PC-9 (cell line): ENCODE measurements around the gene NINL. TPM values are rescaled to one million over a fixed set of nuclear protein-coding genes. Genes with fewer than 3 reads are reported as not detected.

Experiments
- BruUV-seq: library from RNA; stranded (reverse); fragments of 400-500 nt; replicated peaks from 2 replicates; lab custom pipeline; 2021; lab: Mats Ljungman, UMichigan
- CTCF ChIA-PET: fragments of 300-600 bp; sonication (Branson Sonifier 250); formaldehyde crosslinking; loops from one replicate; lab custom pipeline; 2022; ENCODE audit warnings: antibody characterized with exemption; lab: Charles Lee
- POLR2A ChIA-PET: fragments of 300-600 bp; sonication (Branson Sonifier 250); formaldehyde crosslinking; loops from one replicate; lab custom pipeline; 2022; ENCODE audit warnings: antibody characterized with exemption; ENCODE audit not compliant: unreplicated experiment; lab: Charles Lee
- DNase-seq, 2 experiments: peaks; one replicate each; pipeline versions ENCODE4 v3.0.0 to v3.0.0-alpha.2; 2015 to 2022; ENCODE audit warnings: mixed read lengths in 1 of 2
- H2AFZ ChIP-seq: fragments of 200-600 bp; sonication (generic); 2 replicates; pipeline ENCODE4 v1.8.1; 2017; ENCODE audit warnings: antibody characterized with exemption
- H3F3A ChIP-seq: fragments of 200-600 bp; sonication (generic); 2 replicates; pipeline ENCODE4 v1.8.1; 2017; ENCODE audit warnings: antibody characterized with exemption, mild to moderate bottlenecking, low read depth; ENCODE audit not compliant: insufficient read depth
- H3K27ac ChIP-seq: fragments of 200-600 bp; sonication (generic); 2 replicates; pipeline ENCODE4 v1.6.1; 2016; ENCODE audit warnings: mixed run types
- H3K27me3 ChIP-seq: fragments of 200-600 bp; sonication (generic); 2 replicates; pipeline ENCODE4 v1.6.1; 2016; ENCODE audit warnings: low read depth, mixed run types; ENCODE audit not compliant: insufficient read depth
- H3K36me3 ChIP-seq: fragments of 200-600 bp; sonication (generic); 2 replicates; pipeline ENCODE4 v1.6.1; 2016; ENCODE audit warnings: low read depth, mixed run types
- H3K4me1 ChIP-seq: fragments of 200-600 bp; sonication (generic); replicated peaks from 2 replicates; pipeline ENCODE4 v1.6.1; 2016; ENCODE audit warnings: mixed run types; ENCODE audit not compliant: insufficient read depth
- H3K4me2 ChIP-seq: fragments of 200-600 bp; sonication (generic); 2 replicates; pipeline ENCODE4 v1.6.1; 2017; ENCODE audit warnings: mixed run types
- H3K4me3 ChIP-seq: fragments of 200-600 bp; sonication (generic); 2 replicates; pipeline ENCODE4 v1.6.1; 2016; ENCODE audit warnings: mixed run types
- H3K79me2 ChIP-seq: fragments of 200-600 bp; sonication (generic); 2 replicates; pipeline ENCODE4 v1.6.1; 2017; ENCODE audit warnings: low read depth, mixed run types
- H3K9me2 ChIP-seq: fragments of 200-600 bp; sonication (generic); 2 replicates; pipeline ENCODE4 v1.8.1; 2017; ENCODE audit warnings: mild to moderate bottlenecking; ENCODE audit not compliant: insufficient read depth
- H3K9me3 ChIP-seq: fragments of 200-600 bp; sonication (generic); 2 replicates; pipeline ENCODE4 v1.8.1; 2016; ENCODE audit warnings: low read depth; ENCODE audit not compliant: insufficient read depth
- H4K20me1 ChIP-seq: fragments of 200-600 bp; sonication (generic); 2 replicates; pipeline ENCODE4 v1.8.1; 2017; ENCODE audit not compliant: insufficient read depth
- CTCF ChIP-seq: fragments of 200-600 bp; sonication (generic); conservative IDR thresholded peaks from 2 replicates; pipeline ENCODE4 v1.6.1; 2017; ENCODE audit warnings: mixed run types, antibody characterized with exemption, mild to moderate bottlenecking, moderate library complexity
- EZH2 ChIP-seq: fragments of 200-600 bp; sonication (generic); IDR thresholded peaks from 2 replicates; pipeline ENCODE4 v1.8.0; 2017; ENCODE audit warnings: antibody characterized with exemption, low read depth
- intact Hi-C: fragments of 100-400 bp; cut with micrococcal nuclease; formaldehyde crosslinking; loops from one replicate; pipeline ENCODE4 v1.10.0; 2022; ENCODE audit not compliant: unreplicated experiment
- total RNA-seq: library from RNA; stranded (reverse); gene quantifications from 2 replicates; pipeline ENCODE4 v1.2.3, GENCODE V29; 2021

Gene NINL
- total RNA-seq, 1 experiment from 2014 or later, result 19.6 TPM

GRCh38 chr20:25514195-25514594 is 71.1 kb downstream of the NINL start:
- Histone ChIP-seq H3K4me3 (no peak overlapping the region), H3K4me2 (no peak overlapping the region), H2AFZ (no peak overlapping the region), H3K9me3 (peaks cover 20% of the 10 kb centered on the region), H3K9me2 (no peaks in the 10 kb centered on the region), H3K36me3 (peaks cover 12% of the 10 kb centered on the region; the same call in 1 of the 2 replicates), H3K27ac (no peak overlapping the region), H3K79me2 (no peaks in the 10 kb centered on the region), H3K4me1 (no peaks in the 10 kb centered on the region), H3F3A (no peaks in the 10 kb centered on the region), H4K20me1 (no peaks in the 10 kb centered on the region), H3K27me3 (no peaks in the 10 kb centered on the region)
- DNase-seq, result no peak
- POLR2A ChIA-PET, result no interaction called here
- CTCF ChIA-PET, result no interaction called here
- intact Hi-C loops, result no loop called here
- no TSS peak for BruUV-seq
- TF ChIP-seq EZH2, result no peak
- TF ChIP-seq CTCF, result no peak

- Histone ChIP-seq H3K4me2 (no peak overlapping the region), H3K4me3 (no peak overlapping the region), H3F3A (no peaks in the 10 kb centered on the region), H3K27me3 (no peaks in the 10 kb centered on the region), H3K27ac (no peak overlapping the region), H3K4me1 (peaks cover 8% of the 10 kb centered on the region; the same call in 1 of the 2 replicates), H3K79me2 (no peaks in the 10 kb centered on the region), H3K9me2 (no peaks in the 10 kb centered on the region), H3K36me3 (peaks cover 12% of the 10 kb centered on the region; the same call in 1 of the 2 replicates), H4K20me1 (no peaks in the 10 kb centered on the region), H2AFZ (no peak overlapping the region), H3K9me3 (peaks cover 20% of the 10 kb centered on the region)
- intact Hi-C loops, result no loop called here
- POLR2A ChIA-PET, result no interaction called here
- DNase-seq, result no peak
- CTCF ChIA-PET, result no interaction called here
- no TSS peak for BruUV-seq
- TF ChIP-seq CTCF (no peak), EZH2 (no peak)
Measured at GRCh38 chr20:25512709-25513108, 72.6 kb downstream of the NINL start.

GRCh38 chr20:25511183-25511582 is 74.1 kb downstream of the NINL start:
- Histone ChIP-seq H3F3A (no peaks in the 10 kb centered on the region), H3K36me3 (peaks cover 12% of the 10 kb centered on the region; the same call in 1 of the 2 replicates), H3K4me3 (no peak overlapping the region), H3K79me2 (no peaks in the 10 kb centered on the region), H3K4me2 (no peak overlapping the region), H3K27ac (no peak overlapping the region), H4K20me1 (no peaks in the 10 kb centered on the region), H3K27me3 (no peaks in the 10 kb centered on the region), H3K9me3 (peaks cover 20% of the 10 kb centered on the region), H3K4me1 (peaks cover 9% of the 10 kb centered on the region; the same call in 1 of the 2 replicates), H2AFZ (no peak overlapping the region), H3K9me2 (no peaks in the 10 kb centered on the region)
- BruUV-seq, result no TSS peak
- intact Hi-C loops, result no loop called here
- ChIA-PET CTCF (no interaction called here), POLR2A (no interaction called here)
- TF ChIP-seq EZH2, result no peak
- TF ChIP-seq CTCF, result no peak
- no peak for DNase-seq
